ENCODE data around the gene MIER1. TPM values are rescaled to one million over a fixed set of nuclear protein-coding genes. Genes with fewer than 3 reads are reported as not detected.
A peak's percentile ranks its signal among the peaks of the same experiment; 100 is the strongest.
"Not testable (repeated sequence)": the region's sequence is repeated elsewhere in the genome, so short reads cannot be mapped to it uniquely, and the experiment has no call there.

Gene MIER1
- total RNA-seq, 1 donor from 2014 or later, result 17.1 TPM

GRCh38 chr1:66938613-66939012, 13.8 kb downstream of the MIER1 start:
- no peak for ATAC-seq

GRCh38 chr1:66940981-66941380, 16.2 kb downstream of the MIER1 start:
- no peak for ATAC-seq

DNA sequence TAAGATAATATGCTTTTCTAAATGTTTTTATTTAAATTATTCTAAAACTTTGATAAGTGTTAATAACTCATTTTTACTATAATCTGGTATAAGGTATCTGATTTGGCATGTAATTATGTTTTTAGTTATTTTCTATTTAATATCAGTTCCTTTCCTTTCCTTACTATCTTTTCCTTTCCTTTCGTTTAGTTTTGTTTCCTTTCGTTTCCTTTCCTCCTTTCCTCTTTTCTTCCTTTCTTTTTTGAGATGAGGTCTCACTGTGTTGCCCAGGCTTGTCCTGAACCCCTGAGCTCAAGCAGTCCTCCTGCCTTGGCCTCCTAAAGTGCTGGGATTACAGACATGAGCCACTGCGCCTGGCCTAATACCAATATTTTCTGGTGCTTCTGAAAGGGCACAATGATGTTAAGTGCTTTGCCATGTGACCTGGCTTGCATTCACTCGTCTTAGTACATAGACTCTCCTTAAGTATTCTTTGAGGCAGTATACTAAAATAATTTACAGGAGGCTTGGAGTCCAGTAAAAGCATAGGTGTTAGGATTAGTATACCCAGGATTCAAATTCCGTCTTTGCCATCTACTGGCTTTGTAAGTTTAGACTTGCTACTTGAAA, 18.7 kb downstream of the MIER1 start:
- ATAC-seq, result no peak

GRCh38 chr1:66944330-66945274, 19.8 kb downstream of the MIER1 start:
- peak; percentile 64 for ATAC-seq

DNA sequence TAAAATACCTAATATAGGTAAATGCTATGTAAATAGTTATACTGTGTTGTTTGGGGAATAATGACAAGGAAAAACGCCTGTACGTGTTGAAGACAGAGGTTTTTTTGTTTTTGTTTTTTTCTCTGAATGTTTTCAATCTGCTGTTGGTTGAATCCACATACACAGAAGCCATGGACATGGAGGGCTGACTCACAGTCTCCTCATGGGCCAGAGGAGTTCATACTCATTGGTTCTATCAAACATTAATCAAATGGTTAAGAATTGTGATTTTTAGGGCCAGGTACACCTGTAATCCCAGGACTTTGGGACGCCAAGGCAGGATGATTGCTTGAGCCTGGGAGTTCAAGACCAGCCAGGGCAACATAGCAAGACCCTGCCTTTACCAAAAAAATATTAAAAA, 20.5 kb downstream of the MIER1 start:
- ATAC-seq, result no peak

DNA sequence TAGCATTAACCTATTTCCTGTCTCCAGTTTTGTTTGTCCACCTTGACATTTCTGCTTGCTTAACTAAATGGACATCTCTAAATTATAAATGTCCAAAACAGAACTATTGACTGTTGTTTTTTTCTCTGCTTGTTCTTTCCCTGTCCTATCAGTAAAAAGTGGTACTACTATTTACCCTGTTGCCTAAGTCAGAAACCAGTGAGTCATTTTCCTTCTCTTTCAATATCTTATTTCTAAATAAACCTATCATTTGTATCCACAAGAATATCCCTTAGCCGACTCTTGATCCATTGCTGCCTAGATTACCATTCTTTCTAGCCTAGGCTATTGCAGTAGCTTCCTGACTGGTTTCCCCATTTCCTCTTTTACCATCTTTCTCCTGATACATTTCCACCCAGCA, 22.5 kb downstream of the MIER1 start:
- ATAC-seq, result no peak

GRCh38 chr1:66951513-66951912, 26.7 kb downstream of the MIER1 start:
- ATAC-seq, result no peak

DNA sequence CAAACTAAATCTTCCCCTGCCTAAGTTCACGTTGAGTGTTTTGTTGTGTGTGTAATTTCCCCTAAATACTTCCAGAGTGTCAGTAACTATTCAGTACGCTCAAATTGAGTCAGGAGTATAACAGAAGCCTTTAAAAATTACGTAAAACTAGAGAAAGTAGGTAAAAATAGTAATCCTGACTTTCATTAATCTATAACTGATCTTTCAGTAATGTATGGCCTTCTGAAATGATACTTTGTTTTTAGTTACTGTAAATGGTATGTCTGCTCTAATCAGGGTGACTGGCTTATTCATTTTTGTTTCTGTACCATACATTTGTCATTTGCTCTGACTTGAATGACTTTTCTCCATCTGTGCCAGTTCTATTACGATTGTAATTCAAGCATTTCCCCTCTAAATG, 29.4 kb downstream of the MIER1 start:
- ATAC-seq, result no peak

GRCh38 chr1:66957938-66958337, 33.1 kb downstream of the MIER1 start:
- ATAC-seq, result no peak

GRCh38 chr1:66966188-66966873, 41.5 kb downstream of the MIER1 start:
- ATAC-seq, result not testable (repeated sequence)

DNA sequence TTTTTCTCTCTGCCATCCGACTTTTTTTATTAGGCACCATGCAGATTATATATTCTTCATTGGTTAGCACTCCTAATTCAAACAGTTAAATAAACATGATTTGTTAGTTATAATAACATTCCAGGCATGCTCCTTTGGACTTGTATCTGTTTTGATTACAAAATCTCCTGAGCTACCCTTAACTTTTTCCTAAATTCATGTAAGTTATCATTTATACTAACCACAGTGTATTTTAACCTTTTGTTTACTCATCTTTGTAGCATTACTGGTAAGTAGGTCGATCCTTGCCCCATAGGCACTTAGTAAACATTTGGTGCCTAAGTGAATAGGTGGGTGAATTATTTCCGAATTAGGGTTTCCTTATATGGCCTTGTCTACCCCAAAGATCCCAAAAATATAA, 43.8 kb downstream of the MIER1 start:
- no peak for ATAC-seq

DNA sequence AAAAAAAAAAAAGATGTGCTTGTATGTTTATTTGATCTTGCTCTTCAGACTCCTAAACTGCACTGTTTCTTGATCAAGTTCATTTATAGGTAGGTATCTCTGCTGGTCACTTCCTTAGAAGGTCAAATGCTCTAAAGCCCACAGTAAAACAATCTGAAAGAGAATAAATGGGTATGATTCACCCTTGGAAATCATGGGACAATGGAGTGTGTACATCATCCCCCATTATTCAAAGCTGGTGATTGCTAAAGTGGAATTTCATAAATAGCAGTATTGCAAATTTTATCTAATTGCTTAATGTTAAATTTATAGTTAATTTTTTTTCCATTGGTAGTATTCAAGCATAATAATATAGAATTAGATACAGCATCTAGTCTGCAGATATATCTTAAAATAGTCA, 53.4 kb downstream of the MIER1 start:
- no peak for ATAC-seq

GRCh38 chr1:66979621-66980020, 54.8 kb downstream of the MIER1 start:
- ATAC-seq, result not testable (repeated sequence)

DNA sequence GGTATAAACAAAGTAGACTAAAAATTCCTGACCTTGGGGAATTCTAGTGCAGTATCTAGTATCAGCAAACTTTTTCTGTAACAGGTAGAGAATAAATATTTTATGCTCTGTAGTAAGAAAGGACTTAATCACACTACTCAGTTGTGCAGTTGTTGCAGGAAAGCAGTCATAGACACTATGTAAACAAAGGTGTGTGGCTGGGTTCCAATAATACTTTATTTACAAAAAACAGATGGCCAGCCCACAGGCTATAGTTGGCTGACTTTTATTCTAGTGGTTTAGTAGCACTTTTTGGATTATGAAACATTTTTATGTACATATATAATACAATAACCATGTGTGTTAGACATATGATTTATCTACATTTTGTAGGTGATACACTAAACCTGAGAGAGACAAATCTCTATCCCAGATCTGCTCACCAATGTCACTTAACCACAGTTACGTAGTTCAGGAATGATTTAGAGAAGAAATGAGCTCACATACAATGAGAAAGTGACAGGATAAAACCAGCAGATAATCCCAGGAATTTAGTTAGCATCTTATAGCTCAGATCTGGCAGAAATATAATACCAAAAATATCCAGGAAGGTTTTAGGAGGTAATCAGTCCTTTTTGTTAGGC, 56.1 kb downstream of the MIER1 start:
- ATAC-seq, result peak; percentile 42

DNA sequence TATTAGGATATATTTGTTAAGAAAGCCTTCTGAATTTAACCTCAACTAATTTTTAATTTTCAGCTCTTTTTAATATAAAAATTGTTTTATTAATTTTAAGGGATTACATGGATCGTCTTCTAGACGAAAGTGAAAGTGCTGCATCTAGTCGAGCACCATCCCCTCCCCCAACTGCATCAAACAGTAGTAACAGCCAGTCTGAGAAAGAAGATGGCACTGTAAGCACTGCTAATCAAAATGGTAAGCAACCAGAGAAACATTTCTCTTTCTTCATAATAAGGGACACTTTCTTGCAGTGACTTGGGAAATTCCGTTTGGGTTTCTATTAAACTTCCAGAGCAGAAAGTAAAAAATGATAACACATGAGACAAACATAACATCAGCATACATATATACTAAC, 56.9 kb downstream of the MIER1 start:
- no peak for ATAC-seq

GRCh38 chr1:66982561-66983260, 57.9 kb downstream of the MIER1 start:
- ATAC-seq, result no peak

DNA sequence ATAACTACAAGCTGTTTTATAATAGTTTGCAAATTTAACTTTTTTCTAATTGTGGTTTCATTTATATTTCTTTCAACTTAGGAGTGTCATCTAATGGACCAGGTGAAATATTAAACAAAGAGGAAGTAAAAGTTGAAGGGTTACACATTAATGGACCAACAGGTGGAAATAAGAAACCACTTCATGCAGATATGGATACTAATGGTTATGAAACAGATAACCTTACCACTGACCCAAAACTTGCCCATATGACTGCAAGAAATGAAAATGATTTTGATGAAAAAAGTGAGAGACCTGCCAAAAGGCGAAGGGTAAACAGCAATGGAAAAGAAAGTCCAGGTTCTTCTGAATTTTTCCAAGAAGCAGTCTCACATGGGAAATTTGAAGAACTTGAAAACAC, 59.7 kb downstream of the MIER1 start:
- ATAC-seq, result no peak

DNA sequence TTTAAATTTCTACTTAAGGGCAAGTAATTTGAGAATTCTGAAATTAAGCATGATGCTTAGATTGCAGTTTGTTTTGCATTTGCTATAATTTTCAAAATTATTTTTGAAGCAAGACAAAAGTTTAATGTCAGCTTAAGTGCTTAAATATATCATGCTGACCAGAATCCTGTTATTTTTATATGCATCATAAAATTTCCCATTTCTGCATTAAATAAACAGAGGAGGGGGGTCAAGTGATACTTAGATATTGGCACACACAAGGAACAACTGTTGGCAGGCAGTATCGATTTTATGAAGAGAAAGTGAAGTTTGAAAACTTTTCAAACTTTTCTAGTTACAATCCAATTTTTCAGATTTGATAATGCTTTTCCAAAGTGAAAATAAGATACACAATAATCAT, 61.0 kb downstream of the MIER1 start:
- ATAC-seq, result no peak

- ATAC-seq, result no peak
These were observed 68.3 kb downstream of the MIER1 start for GRCh38 chr1:66993076-66993475.

DNA sequence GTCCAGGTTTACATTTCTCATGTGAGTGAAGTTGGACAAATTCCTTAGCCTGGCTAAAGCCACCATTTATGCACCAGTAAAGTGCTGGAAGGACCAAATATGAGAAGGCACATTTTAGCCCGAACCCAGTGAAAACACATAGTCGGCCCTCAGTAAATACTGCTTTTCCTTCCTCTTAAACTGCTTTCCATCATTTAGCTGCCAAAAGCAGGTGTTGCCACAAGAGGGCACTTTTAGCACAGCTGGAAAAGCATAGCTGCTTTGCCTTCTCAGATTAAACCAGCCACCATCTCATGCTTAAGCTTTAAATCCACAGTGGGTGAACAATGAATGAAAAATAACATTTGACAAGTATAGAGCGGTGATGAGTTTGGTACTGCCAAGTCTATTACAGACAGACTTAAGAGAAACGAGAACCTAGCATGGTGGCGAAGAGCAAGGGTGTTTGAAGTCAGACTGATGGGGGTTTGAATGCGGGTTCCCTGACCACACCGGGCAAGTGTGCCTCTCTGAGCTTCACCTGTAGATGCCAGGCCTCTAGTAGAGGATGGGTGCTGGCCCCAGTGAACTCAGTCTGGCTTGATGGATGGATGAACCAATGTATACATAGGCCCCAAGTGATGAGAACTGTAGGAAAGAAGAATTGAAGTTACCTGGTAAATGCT, 71.4 kb downstream of the MIER1 start:
- ATAC-seq, result peak; percentile 78

DNA sequence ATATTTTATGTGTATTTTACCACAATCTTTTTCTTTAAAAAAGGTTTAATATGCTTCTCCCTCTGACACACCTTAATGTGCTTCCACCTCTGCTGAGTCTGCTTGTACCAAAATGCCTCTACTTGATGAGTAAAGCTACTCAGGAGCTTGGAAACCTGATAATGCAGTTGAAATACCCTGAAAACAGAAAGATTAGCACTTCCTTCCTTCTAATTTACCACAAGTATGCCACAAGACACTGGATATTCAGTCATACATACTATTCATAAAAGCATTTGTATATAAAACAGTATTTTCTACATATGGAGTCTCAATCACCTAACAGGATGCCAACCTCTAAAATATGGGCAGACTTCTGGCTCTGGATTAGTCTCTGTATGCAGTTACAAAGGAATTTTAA, 74.2 kb downstream of the MIER1 start:
- no peak for ATAC-seq
